NCI-H1417 treated with DMSO at 0.1 percent for 48 hours (cell line): ENCODE data around the gene ATRNL1.
A peak's percentile ranks its signal among the peaks of the same experiment; 100 is the strongest.
"Not testable (repeated sequence)": the region's sequence is repeated elsewhere in the genome, so short reads cannot be mapped to it uniquely, and the experiment has no call there.

Source experiments
- DNase-seq: peaks from one replicate; lab custom pipeline; 2025; lab: John Stamatoyannopoulos, UW

ATRNL1 gene

GRCh38 chr10:115214829-115215228 lies 121.7 kb downstream of the ATRNL1 start:
- DNase-seq = no peak

- no peak for DNase-seq
Measured at GRCh38 chr10:115219203-115219602, 126.0 kb downstream of the ATRNL1 start.

DNA sequence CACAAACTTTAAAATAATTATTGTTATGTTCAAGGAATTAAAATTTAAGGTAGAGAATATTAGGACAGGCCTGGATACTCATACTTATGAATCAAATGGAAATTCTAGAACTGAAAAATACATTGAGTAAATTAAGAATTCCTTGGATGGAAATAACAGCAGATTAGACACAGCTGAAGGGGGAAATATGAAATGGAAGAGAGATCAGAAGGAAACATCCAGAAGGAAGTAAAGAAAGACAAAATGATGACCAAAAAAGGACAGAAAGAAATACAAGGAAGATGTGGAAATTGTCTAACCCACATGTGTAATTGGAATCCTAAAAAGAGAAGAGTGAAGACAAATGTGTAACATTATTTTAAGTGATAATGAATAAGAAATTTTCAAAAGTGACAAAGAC lies 128.9 kb downstream of the ATRNL1 start:
- no peak for DNase-seq

DNA sequence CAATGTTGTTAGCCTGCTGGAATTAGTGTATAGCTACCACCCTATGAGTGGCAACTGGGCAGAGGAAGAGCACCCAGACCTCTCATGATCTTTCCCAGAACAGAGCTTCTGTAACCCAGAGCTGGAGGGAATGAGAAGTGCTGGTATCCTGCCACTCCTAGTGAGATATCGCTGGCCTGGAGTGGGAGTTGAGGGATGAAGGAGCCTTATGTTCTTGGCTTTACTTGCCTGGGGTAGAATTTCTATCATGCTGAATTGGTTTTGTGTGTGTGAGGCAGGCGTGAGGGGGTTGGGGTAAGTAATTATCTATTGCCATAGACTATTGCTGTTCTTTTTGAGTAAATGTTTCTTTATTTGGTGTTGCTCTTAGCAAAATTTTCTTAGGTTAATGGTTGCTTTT lies 146.6 kb downstream of the ATRNL1 start:
- no peak for DNase-seq

- no peak for DNase-seq
Measured at GRCh38 chr10:115250784-115251183, 157.6 kb downstream of the ATRNL1 start.

GRCh38 chr10:115253765-115254164 lies 160.6 kb downstream of the ATRNL1 start:
- DNase-seq = not testable (repeated sequence)

GRCh38 chr10:115272482-115272881 lies 179.3 kb downstream of the ATRNL1 start:
- no peak for DNase-seq

GRCh38 chr10:115278294-115278693 lies 185.1 kb downstream of the ATRNL1 start:
- DNase-seq = no peak

DNA sequence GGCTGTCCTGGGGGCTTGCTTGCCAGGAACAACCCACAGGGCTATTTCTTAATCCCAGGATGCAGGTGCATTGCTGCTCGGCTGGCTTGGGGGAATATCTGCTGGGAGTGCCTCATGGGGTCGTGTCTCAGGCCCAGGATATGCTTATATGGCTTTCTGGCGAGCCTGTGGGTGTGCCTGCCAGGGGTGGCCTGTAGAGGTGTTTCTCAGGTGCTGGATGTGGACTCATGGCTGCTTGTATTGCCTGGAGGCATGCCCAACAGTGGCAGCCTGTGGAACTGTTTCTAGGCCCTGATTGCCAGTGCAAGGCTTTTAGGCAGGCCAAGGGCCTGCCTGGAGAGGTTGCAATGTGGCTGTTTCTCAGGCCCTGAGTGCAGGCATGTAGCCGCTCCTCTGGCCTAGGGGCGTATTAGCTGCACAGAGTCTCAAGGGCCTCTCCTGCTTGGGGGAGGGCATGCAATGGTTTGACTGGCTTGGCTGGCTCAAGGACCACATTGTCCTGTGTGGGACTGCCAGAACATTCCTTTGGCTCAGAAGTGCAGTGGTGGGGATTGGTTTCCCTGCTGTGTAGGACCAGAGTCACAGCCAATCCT lies 202.1 kb downstream of the ATRNL1 start:
- DNase-seq = no peak

DNA sequence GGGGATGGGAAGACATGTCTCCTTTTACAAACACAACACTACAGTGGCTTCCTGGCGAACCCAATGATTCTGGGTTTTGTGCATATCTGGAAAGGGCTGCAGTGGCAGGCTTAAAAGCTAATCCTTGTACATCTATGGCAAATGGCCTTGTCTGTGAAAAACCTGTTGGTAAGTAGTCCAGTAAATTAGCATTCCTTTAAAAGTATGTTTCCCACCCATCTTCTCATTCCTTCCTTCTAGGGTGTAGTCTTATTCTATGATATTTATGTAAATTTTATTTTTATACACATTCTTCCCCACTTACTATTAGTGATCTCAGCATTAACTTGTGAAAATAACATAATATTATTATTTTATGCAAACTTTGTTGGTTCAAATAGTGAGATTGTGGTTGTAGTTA lies 206.9 kb downstream of the ATRNL1 start:
- DNase-seq = no peak

GRCh38 chr10:115319669-115320068 lies 226.5 kb downstream of the ATRNL1 start:
- not testable (repeated sequence) for DNase-seq

GRCh38 chr10:115321360-115321759 lies 228.2 kb downstream of the ATRNL1 start:
- no peak for DNase-seq

DNA sequence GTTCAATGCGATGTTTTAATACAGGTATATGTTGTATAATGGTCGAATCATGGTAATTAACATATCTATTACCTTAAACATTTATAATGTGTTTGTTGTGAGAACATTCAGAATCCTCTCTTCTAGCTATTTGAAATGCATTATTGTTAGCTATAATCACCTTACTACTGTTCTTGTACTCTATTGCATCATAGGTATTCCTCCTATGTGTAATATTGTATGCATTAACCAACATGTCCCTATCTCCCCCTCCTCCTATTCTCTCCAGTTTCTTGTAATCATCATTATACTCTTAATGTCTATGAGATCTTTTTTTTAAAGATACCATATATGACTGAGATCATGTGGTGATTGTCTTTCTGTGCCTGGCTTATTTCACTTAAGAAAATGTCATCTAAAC lies 235.2 kb downstream of the ATRNL1 start:
- no peak for DNase-seq

DNA sequence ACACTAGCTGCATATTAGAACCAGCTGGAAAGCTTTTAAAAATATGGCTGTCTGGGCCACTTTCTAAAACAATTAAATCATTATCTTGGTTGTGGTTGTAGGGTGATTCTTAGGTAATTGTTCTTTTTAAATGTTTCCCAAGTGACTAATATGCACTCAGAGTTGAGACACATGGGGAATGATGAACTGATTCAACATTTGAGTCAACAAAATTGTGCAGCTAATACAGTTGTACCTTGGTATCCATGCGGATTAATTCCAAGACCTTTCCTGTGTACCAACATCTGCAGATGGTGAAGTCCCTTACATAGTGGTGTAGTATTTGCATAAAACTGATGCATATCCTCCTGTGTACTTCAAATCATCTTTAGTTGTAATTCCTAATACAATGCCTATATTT lies 242.2 kb downstream of the ATRNL1 start:
- no peak for DNase-seq

GRCh38 chr10:115355162-115355760 lies 262.1 kb downstream of the ATRNL1 start:
- peak; percentile 19 for DNase-seq

DNA sequence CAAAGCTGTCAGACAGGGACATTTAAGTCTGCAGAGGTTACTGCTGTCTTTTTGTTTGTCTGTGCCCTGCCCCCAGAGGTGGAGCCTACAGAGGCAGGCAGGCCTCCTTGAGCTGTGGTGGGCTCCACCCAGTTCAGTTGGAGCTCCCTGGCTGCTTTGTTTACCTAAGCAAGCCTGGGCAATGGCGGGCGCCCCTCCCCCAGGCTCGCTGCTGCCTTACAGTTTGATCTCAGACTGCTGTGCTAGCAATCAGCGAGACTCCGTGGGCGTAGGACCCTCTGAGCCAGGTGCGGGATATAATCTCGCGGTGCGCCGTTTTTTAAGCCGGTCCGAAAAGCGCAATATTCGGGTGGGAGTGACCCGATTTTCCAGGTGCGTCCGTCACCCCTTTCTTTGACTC lies 274.8 kb downstream of the ATRNL1 start:
- not testable (repeated sequence) for DNase-seq

DNA sequence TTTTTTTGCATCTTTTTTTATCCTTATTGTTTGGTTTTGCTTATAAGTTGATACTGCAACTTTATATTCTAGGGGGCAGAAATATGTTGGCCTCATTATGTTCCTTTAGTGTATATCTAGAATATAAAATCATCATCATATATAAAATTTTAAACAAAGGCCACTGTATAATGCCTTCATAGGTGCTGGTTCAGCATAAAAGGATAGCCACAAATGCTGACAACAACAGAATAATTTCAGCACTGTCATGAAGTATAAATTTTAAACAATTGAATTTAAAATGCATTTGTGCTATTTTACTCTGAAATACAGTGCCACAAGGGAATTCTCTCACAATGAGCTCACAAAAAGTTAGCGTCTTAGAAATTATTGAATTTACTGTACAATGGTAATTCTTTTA lies 285.9 kb downstream of the ATRNL1 start:
- no peak for DNase-seq

DNA sequence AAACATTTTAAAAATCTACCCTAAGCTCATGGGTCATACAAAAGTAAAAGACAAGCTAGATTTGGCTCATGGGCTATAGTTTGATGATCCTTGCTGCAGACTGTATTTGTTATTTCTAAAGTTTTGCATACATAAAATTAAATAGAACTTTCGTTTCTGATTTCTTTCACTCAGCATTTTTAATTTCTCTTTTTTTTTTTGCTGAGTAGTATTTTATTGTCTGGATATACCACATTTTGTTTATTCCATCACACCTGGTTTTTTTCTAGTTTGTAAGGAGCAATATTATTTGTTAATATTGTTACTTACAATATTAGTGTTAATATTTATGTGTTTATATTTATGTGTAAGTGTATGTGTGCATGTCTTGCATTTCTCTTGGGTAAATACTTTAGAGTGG lies 291.5 kb downstream of the ATRNL1 start:
- DNase-seq = no peak

DNA sequence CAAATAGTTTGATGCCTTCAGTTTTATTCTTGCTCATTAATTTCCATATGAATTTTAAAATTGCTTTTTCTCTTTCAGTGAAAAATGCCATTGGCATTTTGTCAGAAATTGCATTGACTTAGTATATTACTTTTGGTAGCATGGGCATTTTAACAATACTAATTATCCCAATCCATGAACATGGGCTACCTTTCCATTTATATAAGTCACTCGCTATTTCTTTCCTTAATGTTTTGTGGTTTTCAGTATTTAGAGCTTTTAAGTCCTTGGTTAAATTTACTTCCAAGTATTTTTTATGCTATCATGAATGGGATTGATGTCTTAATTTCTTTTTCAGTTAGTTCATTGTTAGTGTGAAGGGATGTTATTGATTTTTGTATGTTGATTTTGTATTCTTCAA lies 297.4 kb downstream of the ATRNL1 start:
- DNase-seq = no peak

DNA sequence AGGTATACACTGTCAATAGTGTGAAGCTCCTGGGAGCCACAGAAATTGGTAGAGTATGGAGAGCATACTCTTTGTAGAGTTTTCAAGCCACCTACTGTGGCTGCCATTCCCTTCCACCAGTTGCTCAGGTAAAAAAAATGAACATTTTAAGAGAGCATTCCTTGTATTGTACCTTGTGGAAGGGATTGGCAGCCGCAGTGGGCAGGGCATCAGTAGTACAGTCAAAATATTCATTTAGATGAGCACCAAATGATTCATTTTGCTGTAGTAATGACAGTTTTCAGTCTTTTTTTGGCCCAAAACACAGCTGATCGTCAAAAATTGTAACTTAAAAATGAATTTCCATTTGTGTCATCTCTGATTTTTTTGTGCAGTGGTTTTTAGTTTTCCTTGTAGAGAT lies 304.9 kb downstream of the ATRNL1 start:
- no peak for DNase-seq

GRCh38 chr10:115402699-115403098 lies 309.5 kb downstream of the ATRNL1 start:
- no peak for DNase-seq

DNA sequence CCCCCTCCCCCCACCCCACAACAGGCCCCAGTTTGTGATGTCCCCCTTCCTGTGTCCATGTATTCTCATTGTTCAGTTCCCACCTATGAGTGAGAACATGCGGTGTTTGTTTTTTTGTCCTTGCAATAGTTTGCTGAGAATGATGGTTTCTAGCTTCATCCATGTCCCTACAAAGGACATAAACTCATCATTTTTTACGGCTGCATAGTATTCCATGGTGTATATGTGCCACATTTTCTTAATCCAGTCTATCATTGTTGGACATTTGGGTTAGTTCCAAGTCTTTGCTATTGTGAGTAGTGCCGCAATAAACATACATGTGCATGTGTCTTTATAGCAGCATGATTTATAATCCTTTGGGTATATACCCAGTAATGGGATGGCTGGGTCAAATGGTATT lies 312.7 kb downstream of the ATRNL1 start:
- DNase-seq = not testable (repeated sequence)

DNA sequence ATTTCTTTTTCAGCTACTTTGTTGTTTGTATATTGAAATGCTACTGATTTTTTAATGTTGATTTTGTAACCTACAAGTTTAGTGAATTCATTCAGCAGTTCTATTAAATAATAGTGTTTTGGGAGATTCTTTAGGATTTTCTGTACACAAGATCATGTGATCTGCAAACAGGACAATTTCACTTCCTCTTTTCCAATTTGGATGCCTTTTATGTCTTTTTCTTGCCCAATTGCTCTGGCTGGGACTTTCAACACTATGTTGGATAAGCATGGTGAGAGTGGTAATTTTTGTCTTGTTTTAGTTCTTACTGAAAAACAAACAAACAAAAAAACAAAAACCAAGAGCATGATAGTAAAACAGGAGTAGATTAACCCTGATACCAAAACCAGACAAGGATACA lies 316.2 kb downstream of the ATRNL1 start:
- DNase-seq = no peak

- DNase-seq = no peak
Measured at GRCh38 chr10:115417585-115418265, 324.6 kb downstream of the ATRNL1 start.
